NB4 (cell line): ENCODE measurements around the gene OR10H5.
"Not testable (repeated sequence)": the region's sequence is repeated elsewhere in the genome, so short reads cannot be mapped to it uniquely, and the experiment has no call there.

Experiments used
- CTCF ChIP-seq: IDR thresholded peaks from one replicate; pipeline ENCODE4 v1.5.1; 2012; ENCODE audit warnings: low read depth, low read length
- POLR2A ChIP-seq: IDR thresholded peaks from 2 replicates; pipeline ENCODE4 v1.6.1; 2011; ENCODE audit warnings: mild to moderate bottlenecking; ENCODE audit not compliant: insufficient read length; ENCODE audit errors: extremely low read depth

GRCh38 chr19:15828611-15829305, 41.3 kb downstream of the OR10H5 start:
- TF ChIP-seq CTCF, POLR2A: not testable (repeated sequence)
